Measurements from ENCODE around the gene MYOF. TPM values are rescaled to one million over a fixed set of nuclear protein-coding genes. Genes with fewer than 3 reads are reported as not detected.
A peak's percentile ranks its signal among the peaks of the same experiment; 100 is the strongest.

The MYOF gene
- total and polyA plus RNA-seq, 2 of the 8 experiments (the other 6 are each of a cell fraction or from before 2014, with no cell fraction given) = 0.98 to 2.3 TPM

GRCh38 chr10:93288679-93289634, 193.2 kb downstream of the MYOF start:
- H2BK12ac ChIP-seq (ENCODE audit: low read depth, low read length) = peak overlapping the region; percentile 100
- peak; percentile 85 for DNase-seq (ENCODE audit: low read depth in 1 of 2, low spot score in 2 of 2)
- peak overlapping the region; percentile 95 for H2AK5ac ChIP-seq (ENCODE audit: low read depth, low read length)
- H4K20me1 ChIP-seq (replicated peaks in 1 of 2; ENCODE audit: control insufficient read depth in 1 of 2, insufficient read depth in 2 of 2, low read length in 2 of 2) = no peaks in the 10 kb centered on the region
- 47% methylated on average over 20 of the region's 20 CpGs; no CpG with 5 or more reads in 1 of the 2 experiments for WGBS, 2 experiments (ENCODE audit: extremely low coverage in 1 of 2, insufficient coverage in 1 of 2, insufficient read length in 1 of 2, insufficient replicate concordance in 2 of 2, low coverage in 1 of 2, low lambda C conversion rate in 2 of 2, missing lambda C conversion rate in 1 of 2)
- 0 out of 8 replicates have a peak, but pooled peaks cover 0 to 2% (median 0%) of the 10 kb centered on the region in 4 experiments for H3K36me3 ChIP-seq (ENCODE audit: control insufficient read depth in 2 of 4, insufficient read depth in 4 of 4, low read length in 3 of 4)
- no peak overlapping the region for H3K14ac ChIP-seq (ENCODE audit: insufficient read length)
- no peaks in the 10 kb centered on the region for H3K79me2 ChIP-seq (ENCODE audit: control insufficient read depth in 1 of 2, insufficient read depth in 2 of 2, low read length in 2 of 2)
- H3K4ac ChIP-seq (replicated peaks; ENCODE audit: insufficient read length, low read depth, low read length) = peak overlapping the region; percentile 95
- H3K27me3 ChIP-seq (replicated peaks in 1 of 4; ENCODE audit: control insufficient read depth in 3 of 4, extremely low read depth in 1 of 4, insufficient read depth in 3 of 4, low read length in 3 of 4) = no peaks in the 10 kb centered on the region; a peak in 1 of 7 replicates
- peak overlapping the region; percentile 52; the same call in 1 of the 2 replicates for H3K27ac ChIP-seq (ENCODE audit: low read depth, low read length)
- H2BK120ac ChIP-seq (replicated peaks; ENCODE audit: low read depth, low read length) = peak overlapping the region; percentile 52
- H3K4me2 ChIP-seq (ENCODE audit: insufficient read depth in 1 of 2, low read depth in 2 of 2, low read length in 2 of 2) = no peak overlapping the region
- peak overlapping the region; percentile 98 for H3K18ac ChIP-seq (ENCODE audit: extremely low read depth, low read length)
- H3K23ac ChIP-seq (ENCODE audit: insufficient read length) = no peak overlapping the region
- H3K23me2 ChIP-seq (ENCODE audit: low read depth, low read length) = no peaks in the 10 kb centered on the region
- FAIRE-seq = peak; percentile 99
- H4K5ac ChIP-seq (ENCODE audit: insufficient read length, low read depth, low read length) = peak overlapping the region; percentile 46
- no peak overlapping the region for H2AFZ ChIP-seq (ENCODE audit: low read length)
- H3K9ac ChIP-seq (replicated peaks in 1 of 4; ENCODE audit: extremely low read depth in 1 of 4, low read depth in 3 of 4, low read length in 3 of 4) = no peak overlapping the region
- H3K56ac ChIP-seq (replicated peaks; ENCODE audit: insufficient read length, low read depth, low read length) = no peak overlapping the region
- CTCF ChIA-PET (ENCODE audit: partially characterized antibody) = interaction anchor here (0.7 to 4.8 kb wide), 17 partner anchors 8 to 396 kb away, joined by 3 to 27 read pairs (median 4); partner anchors contain the start of gene CYP26C1
- no peak overlapping the region; the same call in 1 of the 2 replicates for H4K8ac ChIP-seq (ENCODE audit: extremely low read depth, insufficient read depth, low read length)
- H4K91ac ChIP-seq (replicated peaks; ENCODE audit: insufficient read length, low read length) = peak overlapping the region; percentile 97
- H3K4me1 ChIP-seq (replicated peaks in 1 of 4; ENCODE audit: control insufficient read depth in 3 of 4, insufficient read depth in 4 of 4, low read length in 3 of 4) = peaks cover 0 to 11% (median 3%) of the 10 kb centered on the region in 4 experiments; a peak in 5 of 7 replicates
- no peak overlapping the region; a peak in 1 of 8 replicates for H3K4me3 ChIP-seq (ENCODE audit: extremely low read depth in 1 of 4, insufficient read depth in 2 of 4, low read depth in 3 of 4, low read length in 4 of 4)
- no peaks in the 10 kb centered on the region for H3K9me3 ChIP-seq (ENCODE audit: insufficient read depth in 2 of 2, low read depth in 1 of 2, low read length in 1 of 2)
- no peaks in the 10 kb centered on the region; the same call in 1 of the 2 replicates for H3K79me1 ChIP-seq (ENCODE audit: low read depth, low read length)
- peak overlapping the region; percentile 99 for H2BK5ac ChIP-seq (ENCODE audit: low read depth, low read length)
- H2BK20ac ChIP-seq (ENCODE audit: low read length) = peak overlapping the region; percentile 98
- peak overlapping the region; percentile 67; the same call in 1 of the 2 replicates for H2BK15ac ChIP-seq (ENCODE audit: low read length)
- POLR2A ChIA-PET (ENCODE audit: partially characterized antibody) = interaction anchor here (3.3 kb wide), 1 partner anchor 9 kb away, joined by 12 read pairs; no protein-coding TSS in a partner anchor
- no peak for TF ChIP-seq GABPA (IDR thresholded peaks at IDR 0.05; ENCODE audit: borderline replicate concordance, insufficient read depth, low read length)
- TF ChIP-seq SP2 (IDR thresholded peaks at IDR 0.05; ENCODE audit: low read length) = no peak
- TF ChIP-seq YY1 (IDR thresholded peaks at IDR 0.05; ENCODE audit: low read depth, low read length) = peak; percentile 84
- no peak for TF ChIP-seq JUND (IDR thresholded peaks at IDR 0.05; ENCODE audit: low read length)
- peak; percentile 100 for TF ChIP-seq TEAD4 (IDR thresholded peaks at IDR 0.05; ENCODE audit: low read depth, low read length)
- no peak for TF ChIP-seq CREB1 (IDR thresholded peaks at IDR 0.05)
- TF ChIP-seq HDAC2 (IDR thresholded peaks at IDR 0.05; ENCODE audit: borderline replicate concordance in 1 of 2, low read depth in 2 of 2, low read length in 2 of 2) = no peak
- peak; percentile 50 for TF ChIP-seq TAF7 (optimal IDR thresholded peaks at IDR 0.05; ENCODE audit: borderline replicate concordance, low read depth, low read length)
- TF ChIP-seq NANOG (IDR thresholded peaks at IDR 0.05; ENCODE audit: insufficient read depth, low read depth, low read length, poor library complexity, severe bottlenecking) = no peak
- TF ChIP-seq EP300 (IDR thresholded peaks at IDR 0.05; ENCODE audit: borderline replicate concordance in 1 of 2, low read depth in 2 of 2, low read length in 2 of 2) = peak in 1 of 2 experiments; percentile 45; a peak in 1 of 3 replicates
